Liver (tissue), 9 donors: ENCODE results near the gene F13A1. TPM values are rescaled to one million over a fixed set of nuclear protein-coding genes. Genes with fewer than 3 reads are reported as not detected.

Experiments used
- DNase-seq: peaks from one replicate; pipeline ENCODE4 v3.0.0-alpha.2; 2017; ENCODE audit warnings: low spot score
- H3K27ac ChIP-seq, 2 donors: one replicate each; pipeline ENCODE4 v1.7.0; 2013; ENCODE audit warnings: inconsistent platforms in 2 of 2, low read length in 2 of 2, control low read depth in 1 of 2, low read depth in 1 of 2, mild to moderate bottlenecking in 1 of 2
- H3K27me3 ChIP-seq, 4 donors: one replicate each; pipeline versions ENCODE4 v1.6.1 to v1.7.0; 2013; ENCODE audit warnings: low read length in 3 of 4, inconsistent platforms in 1 of 4, mild to moderate bottlenecking in 1 of 4, moderate library complexity in 1 of 4; ENCODE audit not compliant: control insufficient read depth in 4 of 4, insufficient read depth in 4 of 4
- H3K36me3 ChIP-seq, 4 donors: one replicate each; pipeline versions ENCODE4 v1.6.1 to v1.7.0; 2013; ENCODE audit warnings: low read length in 3 of 4, mild to moderate bottlenecking in 3 of 4, low read depth in 1 of 4, moderate library complexity in 1 of 4; ENCODE audit not compliant: control insufficient read depth in 4 of 4, insufficient read depth in 3 of 4
- H3K4me1 ChIP-seq, 4 donors: one replicate each; pipeline versions ENCODE4 v1.6.1 to v1.7.0; 2013; ENCODE audit warnings: low read length in 3 of 4, mild to moderate bottlenecking in 3 of 4, moderate library complexity in 1 of 4; ENCODE audit not compliant: control insufficient read depth in 4 of 4, insufficient read depth in 4 of 4
- H3K4me3 ChIP-seq, 3 donors: one replicate each; pipeline versions ENCODE4 v1.6.1 to v1.7.0; 2013; ENCODE audit warnings: low read length in 3 of 3, control low read depth in 1 of 3, low read depth in 1 of 3, mild to moderate bottlenecking in 1 of 3
- H3K9ac ChIP-seq, 2 donors: one replicate each; pipeline ENCODE4 v1.7.0; 2013; ENCODE audit warnings: low read length in 2 of 2, mild to moderate bottlenecking in 2 of 2, moderate library complexity in 2 of 2, control low read depth in 1 of 2, low read depth in 1 of 2
- H3K9me3 ChIP-seq, 4 donors: one replicate each; pipeline versions ENCODE4 v1.6.1 to v1.7.0; 2013; ENCODE audit warnings: low read length in 3 of 4; ENCODE audit not compliant: control insufficient read depth in 4 of 4
- ATF3 ChIP-seq: IDR thresholded peaks from 2 replicates; pipeline ENCODE4 v1.6.1; 2016; ENCODE audit warnings: antibody characterized with exemption
- CTCF ChIP-seq: fragments of 150-350 bp; IDR thresholded peaks from 2 replicates; pipeline ENCODE4 v1.5.1; 2017; ENCODE audit warnings: improper control_type of control experiment, low read depth, low read length; ENCODE audit not compliant: missing input control
- EGR1 ChIP-seq, 2 donors: IDR thresholded peaks; 2 replicates each; pipeline ENCODE4 v1.6.1; 2016 to 2018; ENCODE audit warnings: antibody characterized with exemption in 2 of 2, low read depth in 2 of 2
- FOXA1 ChIP-seq: IDR thresholded peaks from 2 replicates; pipeline ENCODE4 v1.6.1; 2016; ENCODE audit warnings: antibody characterized with exemption
- FOXA2 ChIP-seq: IDR thresholded peaks from 2 replicates; pipeline ENCODE4 v1.6.1; 2016; ENCODE audit warnings: antibody characterized with exemption
- GABPA ChIP-seq, 2 donors: IDR thresholded peaks in 1 of 2; conservative IDR thresholded peaks in 1 of 2; 2 replicates each; pipeline ENCODE4 v1.6.1; 2016; ENCODE audit warnings: antibody characterized with exemption in 2 of 2, mild to moderate bottlenecking in 1 of 2, moderate library complexity in 1 of 2
- HNF4A ChIP-seq, 2 donors: conservative IDR thresholded peaks; 2 replicates each; pipeline ENCODE4 v1.6.1; 2016; ENCODE audit warnings: antibody characterized with exemption in 2 of 2, mild to moderate bottlenecking in 2 of 2
- HNF4G ChIP-seq: IDR thresholded peaks from 2 replicates; pipeline ENCODE4 v1.6.1; 2016; ENCODE audit warnings: antibody characterized with exemption
- JUND ChIP-seq, 2 donors: IDR thresholded peaks; 2 replicates each; pipeline ENCODE4 v1.6.1; 2016; ENCODE audit warnings: antibody characterized with exemption in 2 of 2
- MAX ChIP-seq: IDR thresholded peaks from 2 replicates; pipeline ENCODE4 v1.6.1; 2016; ENCODE audit warnings: antibody characterized with exemption
- NR2F2 ChIP-seq: IDR thresholded peaks from 2 replicates; pipeline ENCODE4 v1.6.1; 2016; ENCODE audit warnings: antibody characterized with exemption
- RAD21 ChIP-seq, 2 donors: IDR thresholded peaks; 2 replicates each; pipeline ENCODE4 v1.6.1; 2016; ENCODE audit warnings: antibody characterized with exemption in 2 of 2, mild to moderate bottlenecking in 2 of 2
- REST ChIP-seq: IDR thresholded peaks from 2 replicates; pipeline ENCODE4 v1.6.1; 2016; ENCODE audit warnings: antibody characterized with exemption, mild to moderate bottlenecking
- RXRA ChIP-seq, 2 donors: IDR thresholded peaks; 2 replicates each; pipeline ENCODE4 v1.6.1; 2017 to 2018; ENCODE audit warnings: antibody characterized with exemption in 2 of 2, mild to moderate bottlenecking in 1 of 2
- SP1 ChIP-seq: IDR thresholded peaks from 2 replicates; pipeline ENCODE4 v1.6.1; 2018; ENCODE audit warnings: antibody characterized with exemption, mild to moderate bottlenecking
- TAF1 ChIP-seq: conservative IDR thresholded peaks from 2 replicates; pipeline ENCODE4 v1.6.1; 2016; ENCODE audit warnings: antibody characterized with exemption, mild to moderate bottlenecking
- YY1 ChIP-seq: IDR thresholded peaks from 2 replicates; pipeline ENCODE4 v1.6.1; 2016; ENCODE audit warnings: antibody characterized with exemption, mild to moderate bottlenecking
- ZBTB33 ChIP-seq: IDR thresholded peaks from 2 replicates; pipeline ENCODE4 v1.6.1; 2016; ENCODE audit warnings: antibody characterized with exemption
- WGBS: extraction: QIAGEN DNeasy Blood & Tissue Kit; methylation state at CpG from one replicate; pipeline ENCODE4 v1.1.7; 2013; 5-methylcytosine and 5-hydroxymethylcytosine counted together
- polyA plus RNA-seq, 2 donors: library from polyadenylated mRNA; stranded (reverse) in 1 of 2; unstranded in 1 of 2; fragments of 200-250 nt in 1 of 2; fragments of >200 nt in 1 of 2; fragmentation: Nextera tagmentation in 1 of 2; extraction: Ambion mirVana in 1 of 2; gene quantifications; one replicate each; pipeline versions ENCODE4 v1.2.1 to v1.2.3, GENCODE V29; 2013 to 2015
- total RNA-seq, 2 donors: library from RNA; depleted of rRNA; stranded (reverse); fragments of >200 nt; gene quantifications; one replicate each; pipeline ENCODE4 v1.2.3, GENCODE V29; 2014
- donor health status: healthy.
- donor health status: healthy.
- donor health status: healthy.
- donor health status: healthy.
- donor health status: healthy.

F13A1 gene
- total and polyA plus RNA-seq, 4 donors = 0.46 to 18.3 (median 5.1) TPM

- Histone ChIP-seq H3K27me3 (peaks cover 0 to 3% (median 0%) of the 10 kb centered on the region in 4 donors), H3K9me3 (no peaks in the 10 kb centered on the region), H3K4me1 (peaks cover 0 to 4% (median 0%) of the 10 kb centered on the region in 4 donors), H3K4me3 (no peak overlapping the region), H3K36me3 (no peaks in the 10 kb centered on the region), H3K27ac (no peak overlapping the region), H3K9ac (no peak overlapping the region)
- DNase-seq = no peak
- TF ChIP-seq FOXA1 (no peak), HNF4A (conservative IDR thresholded peaks at IDR 0.05) (no peak), JUND (IDR thresholded peaks at IDR 0.05) (no peak)
- 84% methylated on average over 5 of the region's 5 CpGs for WGBS
Measured at GRCh38 chr6:6323352-6323751, 2.9 kb upstream of the F13A1 start.

GRCh38 chr6:6320901-6321300 is 439 bp upstream of the F13A1 start:
- Histone ChIP-seq H3K9ac (no peak overlapping the region), H3K4me3 (no peak overlapping the region), H3K4me1 (peaks cover 0 to 4% (median 0%) of the 10 kb centered on the region in 4 donors), H3K36me3 (no peaks in the 10 kb centered on the region), H3K9me3 (no peaks in the 10 kb centered on the region), H3K27ac (no peak overlapping the region), H3K27me3 (peaks cover 0 to 9% (median 1%) of the 10 kb centered on the region in 4 donors)
- DNase-seq = no peak
- 19% methylated on average over 4 of the region's 4 CpGs for WGBS
- TF ChIP-seq MAX (no peak), CTCF (no peak), TAF1 (no peak), NR2F2 (no peak), FOXA1 (no peak), RXRA (IDR thresholded peaks at IDR 0.05) (no peak), JUND (IDR thresholded peaks at IDR 0.05) (no peak), YY1 (no peak), REST (no peak), ZBTB33 (no peak), HNF4G (no peak), EGR1 (IDR thresholded peaks at IDR 0.05; ENCODE audit: low read depth in 2 of 2) (no peak), RAD21 (IDR thresholded peaks at IDR 0.05) (no peak), HNF4A (conservative IDR thresholded peaks at IDR 0.05) (no peak), ATF3 (no peak), GABPA (IDR thresholded peaks at IDR 0.05 in 1 of 2, conservative IDR thresholded peaks at IDR 0.05 in 1 of 2) (no peak), FOXA2 (no peak), SP1 (no peak)
